Cardiac muscle cell (in vitro differentiated cells and primary cell): ENCODE results near the gene PAPPA2. TPM values are rescaled to one million over a fixed set of nuclear protein-coding genes. Genes with fewer than 3 reads are reported as not detected.

ENCODE experiments used
- DNase-seq, 2 donors: peaks; one replicate each; pipeline versions ENCODE4 v3.0.0 to v3.0.0-alpha.2; 2010 to 2017; ENCODE audit warnings: low read depth in 1 of 2, low spot score in 1 of 2
- H3K27ac ChIP-seq: fragments of 200-600 bp; sonication (generic); 2 replicates; pipeline ENCODE4 v1.5.1; 2016
- H3K27me3 ChIP-seq: fragments of 200-600 bp; sonication (generic); 2 replicates; pipeline ENCODE4 v1.6.0; 2016; ENCODE audit warnings: control low read depth
- H3K36me3 ChIP-seq: fragments of 200-600 bp; sonication (generic); 2 replicates; pipeline ENCODE4 v1.5.1; 2016; ENCODE audit warnings: control low read depth
- H3K4me1 ChIP-seq: fragments of 200-600 bp; sonication (generic); 2 replicates; pipeline ENCODE4 v1.8.1; 2017; ENCODE audit warnings: low read depth, mild to moderate bottlenecking, mixed run types
- H3K4me3 ChIP-seq: fragments of 200-600 bp; sonication (generic); 2 replicates; pipeline ENCODE4 v1.5.1; 2016; ENCODE audit warnings: mild to moderate bottlenecking
- H3K9me3 ChIP-seq: fragments of 200-600 bp; sonication (generic); 2 replicates; pipeline ENCODE4 v1.5.1; 2017; ENCODE audit warnings: low read depth, mild to moderate bottlenecking, control low read depth
- CTCF ChIP-seq: IDR thresholded peaks from 2 replicates; pipeline ENCODE4 v1.5.1; 2012; ENCODE audit warnings: low read depth, mild to moderate bottlenecking, low read length
- polyA plus RNA-seq: library from polyadenylated mRNA; unstranded; fragments of >200 nt; fragmentation: Nextera tagmentation; extraction: Ambion mirVana; gene quantifications from 2 replicates; pipeline ENCODE4 v1.2.1, GENCODE V29; 2016
- total RNA-seq: library from RNA; depleted of rRNA; stranded (reverse); fragments of >200 nt; gene quantifications from 2 replicates; pipeline ENCODE4 v1.2.3, GENCODE V29; 2016

The PAPPA2 gene
- total and polyA plus RNA-seq, 2 experiments from 2014 or later = 1.2 to 2.9 TPM

GRCh38 chr1:176552999-176553398, 90.0 kb downstream of the PAPPA2 start:
- Histone ChIP-seq H3K4me1 (peaks cover 17% of the 10 kb centered on the region), H3K27ac (no peak overlapping the region), H3K36me3 (no peaks in the 10 kb centered on the region), H3K4me3 (no peak overlapping the region), H3K9me3 (no peaks in the 10 kb centered on the region), H3K27me3 (no peaks in the 10 kb centered on the region)
- no peak for TF ChIP-seq CTCF
- DNase-seq = no peak

GRCh38 chr1:176556288-176556687, 93.3 kb downstream of the PAPPA2 start:
- Histone ChIP-seq H3K27ac (no peak overlapping the region), H3K4me1 (peaks cover 24% of the 10 kb centered on the region), H3K36me3 (no peaks in the 10 kb centered on the region), H3K9me3 (no peaks in the 10 kb centered on the region), H3K27me3 (no peaks in the 10 kb centered on the region), H3K4me3 (no peak overlapping the region)
- no peak for TF ChIP-seq CTCF
- no peak for DNase-seq

- no peak for TF ChIP-seq CTCF
- peaks cover 19% of the 10 kb centered on the region for H3K4me1 ChIP-seq
- H3K9me3 ChIP-seq = no peaks in the 10 kb centered on the region
- H3K4me3 ChIP-seq = no peak overlapping the region
- H3K27ac ChIP-seq = no peak overlapping the region
- H3K36me3 ChIP-seq = no peaks in the 10 kb centered on the region
- no peak for DNase-seq
- H3K27me3 ChIP-seq = no peaks in the 10 kb centered on the region
Measured at GRCh38 chr1:176557543-176558258, 94.7 kb downstream of the PAPPA2 start.

- H3K4me3 ChIP-seq = no peak overlapping the region
- no peak for DNase-seq
- no peaks in the 10 kb centered on the region for H3K36me3 ChIP-seq
- H3K9me3 ChIP-seq = no peaks in the 10 kb centered on the region
- no peak overlapping the region for H3K27ac ChIP-seq
- H3K27me3 ChIP-seq = no peaks in the 10 kb centered on the region
- no peak for TF ChIP-seq CTCF
- peaks cover 11% of the 10 kb centered on the region for H3K4me1 ChIP-seq
Measured at GRCh38 chr1:176558561-176558960, 95.6 kb downstream of the PAPPA2 start.

GRCh38 chr1:176559474-176559873, 96.5 kb downstream of the PAPPA2 start:
- TF ChIP-seq CTCF = no peak
- H3K4me1 ChIP-seq = peaks cover 7% of the 10 kb centered on the region

More at GRCh38 chr1:176559474-176559873, 96.5 kb downstream of the PAPPA2 start:
- no peak overlapping the region for H3K27ac ChIP-seq
- no peaks in the 10 kb centered on the region for H3K27me3 ChIP-seq
- no peak for DNase-seq
- H3K9me3 ChIP-seq = no peaks in the 10 kb centered on the region
- no peaks in the 10 kb centered on the region for H3K36me3 ChIP-seq
- H3K4me3 ChIP-seq = no peak overlapping the region
